Neuronal stem cell (in vitro differentiated cells): ENCODE results near the gene ZNF584.

Experiments
- DNase-seq: peaks from one replicate; pipeline ENCODE4 v3.0.0-alpha.2; 2013; ENCODE audit warnings: low spot score
- H2AFZ ChIP-seq: one replicate; pipeline ENCODE4 v1.6.1; 2013; ENCODE audit warnings: mild to moderate bottlenecking, low read length, inconsistent platforms
- H2AK5ac ChIP-seq: 2 replicates; pipeline ENCODE4 v1.6.1; 2013; ENCODE audit warnings: low read depth, mild to moderate bottlenecking, inconsistent platforms, low read length, moderate library complexity, mixed read lengths
- H2BK120ac ChIP-seq: 2 replicates; pipeline ENCODE4 v1.6.1; 2013; ENCODE audit warnings: low read depth, mild to moderate bottlenecking, inconsistent platforms, low read length, moderate library complexity, mixed read lengths
- H2BK12ac ChIP-seq: one replicate; pipeline ENCODE4 v1.6.1; 2013; ENCODE audit warnings: low read length, inconsistent platforms
- H2BK15ac ChIP-seq: 2 replicates; pipeline ENCODE4 v1.6.1; 2013; ENCODE audit warnings: mild to moderate bottlenecking, low read length, inconsistent platforms, mixed read lengths
- H2BK5ac ChIP-seq: one replicate; pipeline ENCODE4 v1.6.1; 2013; ENCODE audit warnings: inconsistent platforms, mild to moderate bottlenecking, low read length, moderate library complexity
- H3K14ac ChIP-seq: one replicate; pipeline ENCODE4 v1.6.1; 2013; ENCODE audit warnings: low read length, inconsistent platforms
- H3K18ac ChIP-seq: 2 replicates; pipeline ENCODE4 v1.6.1; 2013; ENCODE audit warnings: low read length, inconsistent platforms
- H3K23ac ChIP-seq: 2 replicates; pipeline ENCODE4 v1.6.1; 2013; ENCODE audit warnings: low read depth, mild to moderate bottlenecking, mixed read lengths, low read length, inconsistent platforms; ENCODE audit not compliant: poor library complexity
- H3K27ac ChIP-seq: replicated peaks from 3 replicates; pipeline ENCODE4 v1.5.1; 2013; ENCODE audit warnings: low read length, inconsistent platforms
- H3K27me3 ChIP-seq, 3 experiments: 2 replicates each; pipeline ENCODE4 v1.6.1; 2013; ENCODE audit warnings: low read length in 3 of 3, mild to moderate bottlenecking in 2 of 3, inconsistent platforms in 1 of 3, low read depth in 1 of 3, mixed read lengths in 1 of 3, moderate library complexity in 1 of 3; ENCODE audit not compliant: control insufficient read depth in 3 of 3, insufficient read depth in 3 of 3
- H3K36me3 ChIP-seq, 2 donors: replicated peaks in 1 of 2; 2 replicates each; pipeline ENCODE4 v1.6.1; 2013; ENCODE audit warnings: low read length in 2 of 2; ENCODE audit not compliant: control insufficient read depth in 2 of 2, insufficient read depth in 2 of 2
- H3K4ac ChIP-seq: 2 replicates; pipeline ENCODE4 v1.6.1; 2013; ENCODE audit warnings: inconsistent platforms, mild to moderate bottlenecking, low read length, moderate library complexity
- H3K4me1 ChIP-seq, 2 donors: 1 replicate in 1 of 2; 2 replicates in 1 of 2; pipeline ENCODE4 v1.6.1; 2013; ENCODE audit warnings: low read length in 2 of 2, low read depth in 1 of 2; ENCODE audit not compliant: control insufficient read depth in 2 of 2, insufficient read depth in 1 of 2
- H3K4me2 ChIP-seq: one replicate; pipeline ENCODE4 v1.6.1; 2013; ENCODE audit warnings: mild to moderate bottlenecking, low read length, inconsistent platforms; ENCODE audit not compliant: insufficient read depth, poor library complexity, severe bottlenecking
- H3K4me3 ChIP-seq, 2 donors: 2 replicates each; pipeline ENCODE4 v1.5.1; 2013; ENCODE audit warnings: low read length in 2 of 2, mild to moderate bottlenecking in 2 of 2, inconsistent platforms in 1 of 2, moderate library complexity in 1 of 2
- H3K79me1 ChIP-seq: one replicate; pipeline ENCODE4 v1.6.1; 2013; ENCODE audit warnings: low read depth, mild to moderate bottlenecking, inconsistent platforms, low read length, moderate library complexity
- H3K9ac ChIP-seq: one replicate; pipeline ENCODE4 v1.6.1; 2013; ENCODE audit warnings: mild to moderate bottlenecking, low read depth, low read length, inconsistent platforms; ENCODE audit not compliant: poor library complexity
- H3K9me3 ChIP-seq, 2 donors: replicated peaks in 1 of 2; 2 replicates each; pipeline versions ENCODE3 to v1.6.1; 2013; ENCODE audit warnings: low read length in 2 of 2, mild to moderate bottlenecking in 2 of 2, inconsistent platforms in 1 of 2, low read depth in 1 of 2, mixed read lengths in 1 of 2, moderate library complexity in 1 of 2; ENCODE audit not compliant: control insufficient read depth in 2 of 2, insufficient read depth in 1 of 2
- H4K8ac ChIP-seq: one replicate; pipeline ENCODE4 v1.6.1; 2013; ENCODE audit warnings: low read depth, mild to moderate bottlenecking, inconsistent platforms, low read length, moderate library complexity
- H4K91ac ChIP-seq: one replicate; pipeline ENCODE4 v1.6.1; 2013; ENCODE audit warnings: low read length, low read depth, mild to moderate bottlenecking, inconsistent platforms; ENCODE audit not compliant: poor library complexity
- WGBS, 2 donors: extraction: QIAGEN DNeasy Blood & Tissue Kit; methylation state at CpG; one replicate each; pipeline ENCODE4 v1.1.7; 2013; ENCODE audit warnings: missing lambda C conversion rate in 2 of 2, mixed read lengths in 1 of 2; ENCODE audit not compliant: insufficient read length in 2 of 2, insufficient replicate concordance in 1 of 2; ENCODE audit errors: extremely low coverage in 2 of 2; 5-methylcytosine and 5-hydroxymethylcytosine counted together

The ZNF584 gene

GRCh38 chr19:58395220-58395978 is 13.1 kb upstream of the ZNF584 start, which contains the start of gene RNF225:
RNF225 (plus strand) TSS chr19:58395656; CDS start chr19:58396090, 434 bp downstream.
- peak within 1 kb of the TSS in 1 of 2 donors; percentile 68 for H3K4me3 ChIP-seq
- no peak for DNase-seq

GRCh38 chr19:58395979-58396627 is 12.3 kb upstream of the ZNF584 start:
- Histone ChIP-seq H3K27ac (no peak overlapping the region), H3K9ac (peak overlapping the region; percentile 84), H3K27me3 (peaks cover 0 to 22% (median 7%) of the 10 kb centered on the region in 3 experiments), H2AK5ac (peak overlapping the region; percentile 93), H2AFZ (no peak overlapping the region), H3K79me1 (peaks cover 6% of the 10 kb centered on the region), H2BK120ac (peak overlapping the region; percentile 47), H3K14ac (peak overlapping the region; percentile 82), H2BK15ac (peak overlapping the region; percentile 93), H3K9me3 (peaks cover 0 to 1% of the 10 kb centered on the region in 2 donors), H2BK12ac (peak overlapping the region; percentile 58), H3K36me3 (peaks cover 26 to 51% of the 10 kb centered on the region in 2 donors), H3K18ac (peak overlapping the region; percentile 98), H4K91ac (no peak overlapping the region), H3K4me2 (peak overlapping the region; percentile 56), H2BK5ac (no peak overlapping the region), H4K8ac (peak overlapping the region; percentile 82), H3K4me1 (peaks cover 4 to 14% of the 10 kb centered on the region in 2 donors), H3K4ac (peak overlapping the region; percentile 93), H3K4me3 (peak overlapping the region in 1 of 2 donors; percentile 68), H3K23ac (peak overlapping the region; percentile 85)
- no CpG with 5 or more reads among the region's 75 CpGs for WGBS, 2 donors
- DNase-seq, result no peak

More at GRCh38 chr19:58395220-58395978, 13.1 kb upstream of the ZNF584 start, which contains the start of gene RNF225:
- Histone ChIP-seq H3K18ac (peak within 1 kb of the TSS; percentile 98), H2BK12ac (peak within 1 kb of the TSS; percentile 58), H3K27ac (no peak within 1 kb of the TSS), H2AK5ac (peak within 1 kb of the TSS; percentile 93), H4K8ac (peak within 1 kb of the TSS; percentile 82), H3K27me3 (peaks cover 0 to 22% (median 7%) of the 10 kb centered on the region in 3 experiments), H3K4me2 (peak within 1 kb of the TSS; percentile 56), H2BK15ac (peak within 1 kb of the TSS; percentile 93), H3K9me3 (peaks cover 0 to 1% of the 10 kb centered on the region in 2 donors), H2BK120ac (peak within 1 kb of the TSS; percentile 47), H3K79me1 (peaks cover 3% of the 10 kb centered on the region), H3K23ac (peak within 1 kb of the TSS; percentile 85), H2BK5ac (no peak within 1 kb of the TSS), H3K4me1 (peaks cover 3 to 8% of the 10 kb centered on the region in 2 donors), H3K36me3 (peaks cover 31 to 58% of the 10 kb centered on the region in 2 donors), H3K9ac (peak within 1 kb of the TSS; percentile 84), H2AFZ (no peak within 1 kb of the TSS), H3K14ac (peak within 1 kb of the TSS; percentile 82), H4K91ac (no peak within 1 kb of the TSS), H3K4ac (peak within 1 kb of the TSS; percentile 93)
- no CpG with 5 or more reads among the region's 21 CpGs for WGBS, 2 donors

DNA sequence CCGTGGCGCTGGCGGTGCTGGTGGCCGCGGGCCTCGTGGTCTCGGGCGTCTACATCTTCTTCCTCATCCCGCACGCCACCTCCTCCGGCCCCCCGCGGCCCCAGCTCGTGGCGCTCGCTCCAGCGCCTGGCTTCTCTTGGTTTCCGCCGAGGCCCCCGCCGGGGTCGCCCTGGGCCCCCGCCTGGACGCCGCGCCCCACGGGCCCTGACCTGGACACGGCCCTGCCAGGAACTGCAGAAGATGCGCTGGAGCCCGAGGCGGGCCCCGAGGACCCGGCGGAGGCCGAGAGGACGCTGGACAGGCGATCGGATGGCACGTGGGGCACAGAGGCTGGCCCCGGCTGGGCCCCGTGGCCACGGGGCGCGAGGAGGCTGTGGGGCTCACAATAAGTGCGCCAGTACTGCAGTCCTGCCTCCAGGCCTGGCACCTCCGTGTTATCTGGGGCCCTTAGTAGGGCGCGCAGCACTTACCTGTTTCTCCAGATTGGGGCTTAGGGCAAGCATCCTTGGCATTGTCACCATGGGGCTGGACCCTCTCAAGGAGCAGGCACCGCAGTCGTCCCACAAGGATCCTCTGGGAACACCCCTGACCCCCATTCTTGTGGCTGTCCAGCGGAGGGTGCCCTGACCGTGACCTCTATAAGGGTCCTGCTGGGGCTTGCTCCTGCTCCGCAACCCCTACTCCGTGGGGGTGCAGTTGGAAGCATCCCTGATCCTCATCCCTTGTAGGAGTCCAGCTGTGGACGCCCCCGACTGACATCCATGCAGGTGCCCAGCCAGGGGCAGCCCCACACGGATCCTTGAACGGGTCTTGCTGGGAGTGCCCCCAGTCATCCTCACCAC is 11.5 kb upstream of the ZNF584 start:
- H3K4me2 ChIP-seq, result peak overlapping the region; percentile 56
- no peak overlapping the region for H3K4me3 ChIP-seq
- peak overlapping the region; percentile 96 for H2AK5ac ChIP-seq
- H2AFZ ChIP-seq, result no peak overlapping the region
- H2BK12ac ChIP-seq, result peak overlapping the region; percentile 4
- H2BK15ac ChIP-seq, result peak overlapping the region; percentile 58
- no peak overlapping the region for H2BK5ac ChIP-seq
- no peak overlapping the region for H3K9ac ChIP-seq
- peaks cover under 1 to 1% of the 10 kb centered on the region in 2 donors for H3K9me3 ChIP-seq
- H3K4ac ChIP-seq, result no peak overlapping the region
- DNase-seq, result no peak
- no peak overlapping the region for H4K91ac ChIP-seq
- H3K27me3 ChIP-seq, result peaks cover 0 to 22% (median 7%) of the 10 kb centered on the region in 3 experiments
- no peak overlapping the region for H2BK120ac ChIP-seq
- no CpG with 5 or more reads among the region's 58 CpGs for WGBS, 2 donors
- H3K27ac ChIP-seq, result no peak overlapping the region
- H3K79me1 ChIP-seq, result peaks cover 9% of the 10 kb centered on the region
- H3K23ac ChIP-seq, result peak overlapping the region; percentile 85
- H3K4me1 ChIP-seq, result peaks cover 5 to 14% of the 10 kb centered on the region in 2 donors
- H3K18ac ChIP-seq, result peak overlapping the region; percentile 93
- H3K14ac ChIP-seq, result peak overlapping the region; percentile 94
- H3K36me3 ChIP-seq, result peaks cover 24 to 43% of the 10 kb centered on the region in 2 donors
- H4K8ac ChIP-seq, result no peak overlapping the region
